Stomach (tissue), 4 donors: ENCODE data around the gene APOL4.

Source experiments
- EP300 ChIP-seq: sonication (generic); formaldehyde crosslinking; IDR thresholded peaks from one replicate; pipeline ENCODE4 v1.6.1; 2017; ENCODE audit warnings: antibody characterized with exemption
- POLR2AphosphoS5 ChIP-seq, 3 donors: sonication (generic); formaldehyde crosslinking; IDR thresholded peaks; one replicate each; pipeline ENCODE4 v1.6.1; 2016; ENCODE audit warnings: antibody characterized with exemption in 3 of 3
- TF ChIP-seq, protein P1 (sequence below), 7 experiments: fragments of 450-650 bp in 4 of 7; fragments of 200-600 bp in 3 of 7; sonication (generic) in 3 of 7; IDR thresholded peaks; one replicate each; pipeline ENCODE4 v1.5.1; 2016 to 2019; ENCODE audit warnings: antibody characterized with exemption in 7 of 7, control low read depth in 2 of 7, mild to moderate bottlenecking in 1 of 7

DNA sequence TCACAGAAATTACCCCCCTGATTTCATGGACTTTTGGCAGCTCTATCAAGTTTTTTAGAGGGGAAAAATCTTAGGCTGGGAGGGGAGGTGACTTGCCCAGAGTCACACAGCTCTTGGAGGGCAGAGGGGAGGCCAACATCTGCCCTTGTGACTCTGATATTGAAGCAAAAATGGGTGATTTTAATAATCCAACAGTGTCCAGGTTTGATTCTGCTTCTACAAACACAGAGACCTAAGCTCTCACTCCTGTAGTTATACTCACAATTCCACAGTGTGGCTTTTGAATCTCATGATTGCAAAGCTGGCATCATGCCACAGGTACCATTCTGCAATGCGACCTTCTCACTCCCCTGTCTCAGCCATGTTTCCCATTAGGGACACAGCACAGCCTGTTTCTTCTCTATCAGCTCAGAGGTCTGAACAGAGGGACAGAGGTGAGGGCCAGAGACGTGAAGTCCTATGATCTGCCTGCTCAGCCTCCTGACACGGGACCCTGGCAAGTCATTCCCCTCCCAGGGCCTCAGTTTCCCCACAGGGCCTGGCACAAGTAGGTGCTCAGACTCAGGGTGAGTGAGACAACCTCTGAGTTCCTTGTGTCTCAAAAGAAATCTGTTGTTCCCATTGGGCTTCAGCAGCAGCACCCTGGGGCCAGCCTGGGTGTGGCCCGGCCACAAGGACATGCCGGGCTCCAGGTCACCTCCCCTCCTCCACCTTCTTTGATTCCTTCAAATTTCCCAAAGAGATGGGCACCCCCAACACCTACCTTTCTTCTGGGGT is 37.0 kb upstream of the APOL4 start:
- TF ChIP-seq, protein P1, sequence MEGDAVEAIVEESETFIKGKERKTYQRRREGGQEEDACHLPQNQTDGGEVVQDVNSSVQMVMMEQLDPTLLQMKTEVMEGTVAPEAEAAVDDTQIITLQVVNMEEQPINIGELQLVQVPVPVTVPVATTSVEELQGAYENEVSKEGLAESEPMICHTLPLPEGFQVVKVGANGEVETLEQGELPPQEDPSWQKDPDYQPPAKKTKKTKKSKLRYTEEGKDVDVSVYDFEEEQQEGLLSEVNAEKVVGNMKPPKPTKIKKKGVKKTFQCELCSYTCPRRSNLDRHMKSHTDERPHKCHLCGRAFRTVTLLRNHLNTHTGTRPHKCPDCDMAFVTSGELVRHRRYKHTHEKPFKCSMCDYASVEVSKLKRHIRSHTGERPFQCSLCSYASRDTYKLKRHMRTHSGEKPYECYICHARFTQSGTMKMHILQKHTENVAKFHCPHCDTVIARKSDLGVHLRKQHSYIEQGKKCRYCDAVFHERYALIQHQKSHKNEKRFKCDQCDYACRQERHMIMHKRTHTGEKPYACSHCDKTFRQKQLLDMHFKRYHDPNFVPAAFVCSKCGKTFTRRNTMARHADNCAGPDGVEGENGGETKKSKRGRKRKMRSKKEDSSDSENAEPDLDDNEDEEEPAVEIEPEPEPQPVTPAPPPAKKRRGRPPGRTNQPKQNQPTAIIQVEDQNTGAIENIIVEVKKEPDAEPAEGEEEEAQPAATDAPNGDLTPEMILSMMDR (IDR thresholded peaks at IDR 0.05) = no peak
- no peak for TF ChIP-seq EP300
- TF ChIP-seq POLR2AphosphoS5 (IDR thresholded peaks at IDR 0.05) = no peak
